Measurements from ENCODE around the gene PIRT.

- no peak for TF ChIP-seq CTCF (IDR thresholded peaks at IDR 0.05)
- TF ChIP-seq POLR2A (IDR thresholded peaks at IDR 0.05): no peak
Observed at GRCh38 chr17:10871914-10872313, 34.0 kb upstream of the PIRT start.
